Measurements from ENCODE around the gene DNAJC6. TPM values are rescaled to one million over a fixed set of nuclear protein-coding genes. Genes with fewer than 3 reads are reported as not detected.

The DNAJC6 gene
- total RNA-seq, 4 donors from 2014 or later: 2.8 to 9.2 (median 5.3) TPM

GRCh38 chr1:65346190-65346589 lies 36.8 kb downstream of the DNAJC6 start:
- H3K4me1 ChIP-seq: no peaks in the 10 kb centered on the region
- no peak for DNase-seq
- 86 to 95% methylated on average over 2 of the region's 2 CpGs for WGBS, 2 donors
- no peaks in the 10 kb centered on the region for H3K9me3 ChIP-seq
- no peaks in the 10 kb centered on the region for H3K27me3 ChIP-seq
- intact Hi-C loops (cut with DNase I): no loop called here
- TF ChIP-seq POLR2A (IDR thresholded peaks at IDR 0.05): no peak
- TF ChIP-seq CTCF (IDR thresholded peaks at IDR 0.05): no peak
- H3K4me3 ChIP-seq (replicated peaks in 1 of 3): no peak overlapping the region
- H3K36me3 ChIP-seq: no peaks in the 10 kb centered on the region
- no peak overlapping the region for H3K27ac ChIP-seq

DNA sequence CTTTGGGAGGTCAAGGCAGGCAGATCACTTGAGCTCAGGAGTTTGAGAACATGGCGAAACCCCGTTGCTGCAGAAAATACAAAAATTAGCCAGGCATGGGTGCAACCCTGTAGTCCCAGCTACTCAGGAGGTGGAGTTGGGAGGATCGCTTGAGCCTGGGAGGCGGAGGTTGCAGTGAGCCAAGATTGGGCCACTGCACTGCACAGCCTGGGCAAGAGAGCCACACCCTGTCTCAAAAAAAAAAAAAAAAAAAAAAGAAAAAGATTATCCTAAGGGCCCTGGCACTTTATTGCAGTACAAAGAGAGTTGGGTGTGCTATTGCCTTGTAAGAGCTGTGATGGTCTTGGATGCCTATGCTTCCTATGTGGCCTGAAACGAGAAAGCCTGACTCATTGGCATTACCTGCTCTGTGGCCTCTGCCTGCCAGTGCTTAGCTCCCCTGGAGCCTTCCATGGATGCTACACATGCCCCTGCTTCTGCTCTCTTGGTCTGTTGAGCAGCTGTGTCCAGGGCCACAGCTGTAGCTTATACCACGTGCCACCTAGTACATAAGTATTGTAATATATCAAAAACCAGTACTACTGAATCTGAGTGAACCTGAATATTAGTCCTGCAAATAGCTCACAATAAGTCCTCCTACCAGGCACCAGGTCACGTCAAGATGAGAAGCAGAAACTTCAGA lies 45.8 kb downstream of the DNAJC6 start:
- H3K36me3 ChIP-seq: no peaks in the 10 kb centered on the region
- no peak for DNase-seq
- no peak overlapping the region for H3K27ac ChIP-seq
- TF ChIP-seq CTCF (IDR thresholded peaks at IDR 0.05) (no peak), POLR2A (IDR thresholded peaks at IDR 0.05) (no peak)
- H3K9me3 ChIP-seq: no peaks in the 10 kb centered on the region
- no peaks in the 10 kb centered on the region for H3K27me3 ChIP-seq
- 90 to 91% methylated on average over 7 of the region's 7 CpGs for WGBS, 2 donors
- intact Hi-C loops (cut with DNase I): no loop called here
- no peak overlapping the region for H3K4me3 ChIP-seq (replicated peaks in 1 of 3)
- H3K4me1 ChIP-seq: no peaks in the 10 kb centered on the region

- H3K27me3 ChIP-seq: no peaks in the 10 kb centered on the region
- no peak overlapping the region for H3K27ac ChIP-seq
- no peaks in the 10 kb centered on the region for H3K4me1 ChIP-seq
- no peaks in the 10 kb centered on the region for H3K36me3 ChIP-seq
- 95 to 96% methylated on average over 6 of the region's 6 CpGs for WGBS, 2 donors
- intact Hi-C loops (cut with DNase I): no loop called here
- no peak overlapping the region for H3K4me3 ChIP-seq (replicated peaks in 1 of 3)
- TF ChIP-seq POLR2A (IDR thresholded peaks at IDR 0.05): no peak
- TF ChIP-seq CTCF (IDR thresholded peaks at IDR 0.05): no peak
- no peak for DNase-seq
- no peaks in the 10 kb centered on the region for H3K9me3 ChIP-seq
Measured at GRCh38 chr1:65357291-65357960, 48.1 kb downstream of the DNAJC6 start.

- no peak for DNase-seq
- no peaks in the 10 kb centered on the region for H3K4me1 ChIP-seq
- TF ChIP-seq POLR2A (IDR thresholded peaks at IDR 0.05): no peak
- no peak for TF ChIP-seq CTCF (IDR thresholded peaks at IDR 0.05)
- H3K36me3 ChIP-seq: no peaks in the 10 kb centered on the region
- H3K27ac ChIP-seq: no peak overlapping the region
- intact Hi-C loops (cut with DNase I): no loop called here
- no peaks in the 10 kb centered on the region for H3K27me3 ChIP-seq
- 73 to 82% methylated on average over 3 of the region's 3 CpGs for WGBS, 2 donors
- H3K4me3 ChIP-seq (replicated peaks in 1 of 3): no peak overlapping the region
- H3K9me3 ChIP-seq: no peaks in the 10 kb centered on the region
Measured at GRCh38 chr1:65359888-65360287, 50.5 kb downstream of the DNAJC6 start.

DNA sequence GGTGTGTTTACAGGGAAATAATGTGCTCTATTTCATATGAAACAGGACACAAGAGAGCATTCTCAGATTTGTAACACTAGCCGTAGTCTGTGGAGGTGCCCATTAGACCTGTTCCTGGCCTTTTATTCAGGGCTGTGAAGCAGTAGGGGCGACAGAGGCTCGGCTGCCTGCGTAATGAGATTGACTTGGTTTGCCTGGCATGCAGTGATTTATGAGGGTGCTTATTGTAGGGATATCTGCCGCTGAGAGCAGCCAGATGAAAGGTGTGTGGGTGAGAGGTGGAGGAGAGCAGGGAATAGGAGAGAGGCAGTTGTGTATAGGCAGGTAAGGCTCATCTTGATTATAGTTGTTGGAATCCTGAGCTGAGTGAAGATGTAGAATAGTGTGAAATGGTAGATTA lies 51.3 kb downstream of the DNAJC6 start:
- TF ChIP-seq CTCF (IDR thresholded peaks at IDR 0.05) (no peak), POLR2A (IDR thresholded peaks at IDR 0.05) (no peak)
- 84 to 86% methylated on average over 5 of the region's 5 CpGs for WGBS, 2 donors
- Histone ChIP-seq H3K27me3 (no peaks in the 10 kb centered on the region), H3K9me3 (no peaks in the 10 kb centered on the region), H3K27ac (no peak overlapping the region), H3K36me3 (no peaks in the 10 kb centered on the region), H3K4me3 (replicated peaks in 1 of 3) (no peak overlapping the region), H3K4me1 (no peaks in the 10 kb centered on the region)
- intact Hi-C loops (cut with DNase I): no loop called here
- no peak for DNase-seq

Data from thyroid gland (tissue), 4 donors.